Stimulated activated naive CD8-positive, alpha-beta T cell treated with anti-CD3 and anti-CD28 coated beads, Interleukin-15, Interleukin-2, amounts not matched to agents 100 ng/mL and 50 ng/mL, for 24 hours (primary cell): ENCODE data around the gene LENG9.

ENCODE experiments used
- H3K27ac Mint-ChIP-seq: one replicate; pipeline ENCODE4 v1.8.0; 2021; ENCODE audit warnings: mild to moderate bottlenecking, mixed read lengths
- H3K27me3 Mint-ChIP-seq: one replicate; pipeline ENCODE4 v1.8.0; 2021; ENCODE audit warnings: mixed read lengths
- H3K36me3 Mint-ChIP-seq: one replicate; pipeline ENCODE4 v1.8.0; 2021; ENCODE audit warnings: low read depth, mixed read lengths
- H3K4me1 Mint-ChIP-seq: one replicate; pipeline ENCODE4 v1.8.0; 2021; ENCODE audit warnings: low read depth, mixed read lengths
- H3K4me3 Mint-ChIP-seq: one replicate; pipeline ENCODE4 v1.8.0; 2021; ENCODE audit warnings: mild to moderate bottlenecking, mixed read lengths
- H3K9me3 Mint-ChIP-seq: one replicate; pipeline ENCODE4 v1.8.0; 2021; ENCODE audit warnings: mixed read lengths

Gene LENG9

DNA sequence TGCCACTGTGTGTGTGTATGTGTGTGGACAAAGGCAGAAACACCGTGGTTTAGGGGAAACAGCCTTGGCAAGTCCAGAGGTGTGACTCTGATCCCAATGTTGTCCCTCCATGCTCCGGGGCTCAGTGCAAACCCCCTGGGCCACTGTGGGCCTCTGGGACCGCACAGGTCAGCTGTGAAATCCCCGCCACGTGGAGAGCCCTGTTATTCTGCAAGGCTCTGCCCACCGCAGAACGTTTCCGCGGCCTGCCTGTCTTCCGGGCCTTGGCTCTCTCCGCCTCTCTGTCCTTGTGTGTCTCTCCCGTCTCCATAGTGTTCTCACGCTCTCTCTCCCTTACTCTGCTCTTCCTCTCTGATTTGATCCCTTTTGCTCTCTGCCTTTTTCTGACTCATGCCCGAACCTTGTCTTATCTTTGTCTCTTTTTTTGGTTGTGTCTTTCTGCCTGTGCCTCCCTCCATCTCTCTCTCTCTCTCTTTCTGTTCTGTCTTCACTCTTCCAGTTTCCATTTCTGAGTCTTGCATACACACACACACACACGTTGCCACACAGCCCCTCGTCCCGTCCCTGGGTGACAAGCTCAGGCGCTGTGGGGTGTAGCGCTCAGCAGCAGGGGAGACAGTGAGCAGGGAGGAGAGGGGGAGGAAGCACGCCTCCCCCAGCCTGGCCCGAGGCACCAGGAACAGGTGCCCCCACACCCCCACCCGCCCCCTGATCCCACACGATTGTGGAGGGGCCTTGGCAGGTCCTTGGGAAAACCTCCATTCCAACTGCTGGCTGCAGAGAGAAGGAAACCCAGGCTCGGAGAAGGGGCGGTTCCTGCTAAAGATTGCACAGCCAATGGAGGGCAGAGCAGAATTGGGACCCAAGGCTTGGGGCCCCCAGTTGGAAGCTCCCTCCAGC is 45.3 kb downstream of the LENG9 start:
- Mint-ChIP-seq H3K27ac (peak overlapping the region; percentile 64), H3K4me1 (peaks cover 20% of the 10 kb centered on the region), H3K36me3 (no peaks in the 10 kb centered on the region), H3K27me3 (peaks cover 36% of the 10 kb centered on the region), H3K9me3 (no peaks in the 10 kb centered on the region), H3K4me3 (peak overlapping the region; percentile 51)

- Mint-ChIP-seq H3K9me3 (no peaks in the 10 kb centered on the region), H3K27ac (no peak overlapping the region), H3K4me3 (no peak overlapping the region), H3K27me3 (peaks cover 46% of the 10 kb centered on the region), H3K36me3 (no peaks in the 10 kb centered on the region), H3K4me1 (peaks cover 20% of the 10 kb centered on the region)
Measured at GRCh38 chr19:54416695-54417491, 46.7 kb downstream of the LENG9 start.

DNA sequence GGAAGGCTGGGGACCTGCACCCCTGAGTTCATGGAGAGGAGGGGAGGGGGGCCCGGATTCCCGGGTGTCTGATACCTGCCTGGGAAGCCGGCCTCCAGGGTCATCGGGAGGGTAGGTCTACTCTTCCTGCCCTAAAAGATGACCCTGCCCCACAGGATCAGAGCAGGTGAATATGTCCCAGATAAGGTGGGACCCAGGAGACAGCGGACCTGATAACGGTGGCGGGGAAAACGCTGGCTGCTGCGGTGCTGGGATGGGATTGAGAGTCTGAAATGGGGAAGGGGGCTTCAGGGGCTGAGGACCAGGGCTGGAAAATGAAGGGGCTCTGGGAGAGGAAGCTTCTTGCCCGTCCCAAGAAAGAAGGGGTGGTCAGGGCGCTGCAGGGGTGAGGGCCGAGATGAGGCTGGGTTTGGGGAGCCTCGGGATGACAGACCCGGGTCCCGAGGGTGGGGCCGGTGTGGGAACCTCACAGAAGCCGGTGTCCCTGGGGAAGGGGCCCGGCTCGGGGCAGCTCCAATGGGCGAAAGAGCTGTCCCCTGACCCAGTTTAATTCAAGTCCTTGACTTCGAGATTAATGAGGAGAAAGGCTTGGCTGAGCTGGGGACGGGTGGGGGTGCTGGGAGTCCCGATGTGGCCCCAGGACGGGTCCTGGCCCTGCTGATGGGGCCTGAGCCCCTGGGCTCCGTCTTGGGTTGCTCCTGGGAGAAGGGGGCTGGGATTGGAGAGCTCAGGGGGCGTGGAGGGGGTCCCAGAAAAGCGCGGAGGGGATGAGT is 47.5 kb downstream of the LENG9 start:
- peaks cover 20% of the 10 kb centered on the region for H3K4me1 Mint-ChIP-seq
- peaks cover 46% of the 10 kb centered on the region for H3K27me3 Mint-ChIP-seq
- no peaks in the 10 kb centered on the region for H3K9me3 Mint-ChIP-seq
- H3K4me3 Mint-ChIP-seq = no peak overlapping the region
- no peak overlapping the region for H3K27ac Mint-ChIP-seq
- no peaks in the 10 kb centered on the region for H3K36me3 Mint-ChIP-seq

DNA sequence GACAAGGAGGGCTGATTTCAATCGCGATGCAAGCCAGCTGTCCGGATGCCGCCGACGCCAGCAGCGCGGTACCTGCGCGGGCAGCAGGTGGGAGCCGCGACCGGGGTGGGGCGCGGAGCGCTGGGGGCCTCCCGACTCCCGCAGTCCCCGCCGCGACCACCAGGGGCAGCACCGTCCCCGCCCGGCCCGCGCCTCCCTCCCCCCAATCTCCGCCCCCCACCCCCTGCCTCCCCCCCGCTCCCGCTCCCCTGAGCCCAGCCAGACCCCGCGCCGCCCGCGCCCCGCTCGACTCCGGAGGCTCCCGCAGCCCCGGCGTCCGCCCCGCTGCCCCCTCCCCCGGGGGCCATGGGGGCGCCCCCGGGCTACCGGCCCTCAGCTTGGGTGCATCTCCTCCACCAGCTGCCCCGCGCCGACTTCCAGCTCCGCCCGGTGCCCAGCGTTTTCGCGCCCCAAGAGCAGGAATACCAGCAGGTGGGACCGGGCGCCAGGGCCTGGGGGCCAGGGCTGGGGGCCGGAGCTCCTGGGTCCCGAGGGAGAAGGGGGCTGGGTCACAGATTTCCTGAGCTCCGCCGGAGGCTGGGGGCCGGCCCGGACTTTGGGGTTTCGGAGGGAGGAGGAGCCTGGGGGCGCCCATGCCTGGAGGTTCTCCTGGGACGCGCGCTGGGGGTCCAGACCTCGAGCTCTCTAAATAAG is 48.2 kb downstream of the LENG9 start, which contains the start of gene TTYH1:
TSS of gene TTYH1 (plus strand) at position 257 of the 693 bp plus-strand sequence. CDS start at position 346, 89 bp downstream.
- H3K36me3 Mint-ChIP-seq = no peaks in the 10 kb centered on the region
- no peak within 1 kb of the TSS for H3K4me3 Mint-ChIP-seq

GRCh38 chr19:54414156-54414555 is 49.4 kb downstream of the LENG9 start:
- Mint-ChIP-seq H3K4me1 (peaks cover 20% of the 10 kb centered on the region), H3K27me3 (peaks cover 39% of the 10 kb centered on the region), H3K27ac (peak overlapping the region; percentile 4), H3K4me3 (no peak overlapping the region), H3K9me3 (no peaks in the 10 kb centered on the region), H3K36me3 (no peaks in the 10 kb centered on the region)

More for the DNA sequence above, 48.2 kb downstream of the LENG9 start, which contains the start of gene TTYH1:
- Mint-ChIP-seq H3K9me3 (no peaks in the 10 kb centered on the region), H3K27me3 (peaks cover 46% of the 10 kb centered on the region), H3K4me1 (peaks cover 20% of the 10 kb centered on the region), H3K27ac (peak within 1 kb of the TSS; percentile 4)

DNA sequence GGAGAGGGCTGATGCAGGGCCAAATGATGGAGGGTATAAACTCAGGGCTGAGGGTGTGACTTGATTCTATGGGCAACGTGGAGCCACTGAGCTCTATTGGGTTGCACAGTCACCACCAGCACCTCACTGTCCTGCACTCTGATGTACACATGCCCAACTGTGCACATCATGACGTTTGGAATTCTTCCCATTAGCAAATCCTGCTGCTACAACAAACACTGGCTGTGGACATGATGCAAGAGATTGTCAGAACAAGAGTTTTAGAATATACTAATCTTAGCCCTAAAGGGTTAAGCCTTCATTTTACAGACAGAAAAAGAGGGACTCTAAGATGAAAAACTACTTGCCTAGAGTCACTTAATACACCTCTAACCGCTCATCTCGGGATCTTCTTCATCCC is 50.7 kb downstream of the LENG9 start:
- peaks cover 14% of the 10 kb centered on the region for H3K4me1 Mint-ChIP-seq
- H3K9me3 Mint-ChIP-seq = no peaks in the 10 kb centered on the region
- H3K27me3 Mint-ChIP-seq = peaks cover 39% of the 10 kb centered on the region
- H3K27ac Mint-ChIP-seq = no peak overlapping the region
- no peaks in the 10 kb centered on the region for H3K36me3 Mint-ChIP-seq
- H3K4me3 Mint-ChIP-seq = no peak overlapping the region
